ENCODE data around the gene CEMIP. TPM values are rescaled to one million over a fixed set of nuclear protein-coding genes. Genes with fewer than 3 reads are reported as not detected.
A peak's percentile ranks its signal among the peaks of the same experiment; 100 is the strongest.

The CEMIP gene
- total RNA-seq, 4 donors from 2014 or later = 0.21 to 1.4 (median 1.2) TPM; not detected in 1

DNA sequence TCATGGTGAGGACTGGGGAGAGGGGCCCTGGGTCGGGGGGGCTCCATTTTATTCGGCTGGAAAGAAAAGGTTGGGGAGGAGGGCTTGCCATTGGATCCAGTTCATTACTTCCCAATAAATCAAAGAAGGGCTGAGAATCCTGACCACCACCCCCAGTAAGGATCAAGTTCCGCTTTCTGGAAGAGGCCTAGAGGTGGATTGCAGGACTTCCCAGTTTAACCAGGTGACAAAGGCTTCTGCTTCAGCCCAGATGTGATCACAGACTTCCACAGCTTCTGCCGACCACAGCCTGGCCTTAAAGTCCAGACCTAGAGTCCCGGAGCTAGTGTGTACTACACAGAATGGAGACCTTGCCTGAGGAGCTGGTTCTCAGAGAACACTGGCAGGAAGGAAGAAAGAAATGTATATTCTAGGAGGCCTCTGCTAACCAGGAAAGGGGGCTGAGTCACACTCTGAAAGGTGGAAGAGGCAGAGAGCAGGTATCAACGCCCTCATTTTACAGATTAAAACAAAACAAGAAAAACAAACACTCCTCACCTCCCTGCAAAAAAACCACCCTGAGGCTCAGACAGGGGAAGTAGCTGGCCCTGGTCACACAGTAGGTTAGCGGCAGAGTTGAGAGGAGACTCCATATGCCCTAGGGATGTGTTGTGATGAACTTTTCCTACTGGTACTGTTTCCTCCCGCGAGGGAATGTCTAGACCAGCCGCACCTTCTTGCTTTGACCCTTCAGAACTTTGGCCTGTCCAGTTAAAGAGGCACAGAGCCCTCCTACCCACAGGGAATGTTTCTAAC lies 1.1 kb upstream of the CEMIP start:
- Histone ChIP-seq H3K36me3 (no peaks in the 10 kb centered on the region), H3K4me3 (no peak overlapping the region), H3K27me3 (peaks cover 0 to 51% of the 10 kb centered on the region in 2 donors), H3K27ac (no peak overlapping the region), H3K4me1 (peaks cover 0 to 35% (median 23%) of the 10 kb centered on the region in 4 donors), H3K9me3 (no peaks in the 10 kb centered on the region)
- DNase-seq (ENCODE audit: low spot score in 2 of 2) = no peak
- no peak for TF ChIP-seq EP300 (IDR thresholded peaks at IDR 0.05)
- TF ChIP-seq POLR2A (IDR thresholded peaks at IDR 0.05) = no peak
- TF ChIP-seq CTCF (IDR thresholded peaks at IDR 0.05) = no peak
- WGBS, 2 donors = 83 to 84% methylated on average over 10 of the region's 10 CpGs

GRCh38 chr15:80778621-80778963 lies 578 bp upstream of the CEMIP start:
- peak overlapping the region in 3 of 4 donors; percentile 35 to 53 (median 51) for H3K4me3 ChIP-seq
- 23 to 25% methylated on average over 6 to 7 of the region's 7 CpGs for WGBS, 2 donors
- peaks cover 0 to 51% of the 10 kb centered on the region in 2 donors for H3K27me3 ChIP-seq
- peaks cover 0 to 35% (median 23%) of the 10 kb centered on the region in 4 donors for H3K4me1 ChIP-seq
- no peaks in the 10 kb centered on the region for H3K36me3 ChIP-seq
- TF ChIP-seq POLR2A (IDR thresholded peaks at IDR 0.05) = no peak
- no peak for TF ChIP-seq CTCF (IDR thresholded peaks at IDR 0.05)
- no peak for TF ChIP-seq EP300 (IDR thresholded peaks at IDR 0.05)
- no peak overlapping the region for H3K27ac ChIP-seq
- H3K9me3 ChIP-seq = no peaks in the 10 kb centered on the region
- no peak for DNase-seq (ENCODE audit: low spot score in 2 of 2)

DNA sequence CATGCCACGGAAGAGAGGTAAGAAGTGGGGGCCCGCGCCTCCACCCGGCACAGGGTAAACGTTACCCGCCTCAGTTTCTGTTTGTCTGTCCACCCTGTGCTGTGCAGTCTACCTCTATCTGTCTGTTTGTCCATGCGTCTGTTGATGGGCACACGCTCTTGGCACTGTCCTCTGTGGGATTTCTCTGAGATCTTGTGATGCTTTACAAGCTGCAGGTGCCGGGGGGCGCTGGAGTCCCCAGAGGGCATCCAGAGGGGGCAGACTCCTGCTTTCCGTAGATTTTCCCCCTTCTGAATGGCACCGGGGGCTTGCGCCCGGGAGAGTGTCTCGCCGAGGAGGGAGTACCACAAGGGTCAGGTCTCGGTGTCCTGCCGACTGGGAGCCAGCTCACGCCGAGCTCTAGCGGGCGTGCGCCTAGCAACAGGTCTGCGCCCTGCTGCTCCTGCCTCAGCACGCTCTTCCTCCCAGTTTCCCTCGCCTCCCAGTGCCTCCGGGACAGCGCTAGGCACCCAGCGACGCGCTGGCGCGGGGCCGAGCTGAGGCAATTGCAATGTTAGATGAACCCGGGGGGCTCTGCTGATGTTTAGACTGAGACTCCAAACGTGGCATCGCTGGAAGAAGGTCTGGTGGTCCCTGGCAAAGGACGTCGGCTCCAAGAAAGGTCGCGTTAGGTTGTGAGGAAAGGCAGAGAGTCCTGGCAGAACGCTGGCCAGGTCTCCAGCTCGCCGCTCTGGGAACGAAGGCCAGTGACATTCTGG lies 667 bp downstream of the CEMIP start:
- Histone ChIP-seq H3K27ac (no peak overlapping the region), H3K4me3 (peak overlapping the region; percentile 29 to 53 (median 43)), H3K4me1 (peaks cover 0 to 35% (median 23%) of the 10 kb centered on the region in 4 donors), H3K9me3 (no peaks in the 10 kb centered on the region), H3K27me3 (peaks cover 0 to 51% of the 10 kb centered on the region in 2 donors), H3K36me3 (no peaks in the 10 kb centered on the region)
- no peak for TF ChIP-seq CTCF (IDR thresholded peaks at IDR 0.05)
- no peak for TF ChIP-seq EP300 (IDR thresholded peaks at IDR 0.05)
- TF ChIP-seq POLR2A (IDR thresholded peaks at IDR 0.05) = no peak
- no peak for DNase-seq (ENCODE audit: low spot score in 2 of 2)
- 3 to 4% methylated on average over 14 to 32 of the region's 45 CpGs for WGBS, 2 donors

DNA sequence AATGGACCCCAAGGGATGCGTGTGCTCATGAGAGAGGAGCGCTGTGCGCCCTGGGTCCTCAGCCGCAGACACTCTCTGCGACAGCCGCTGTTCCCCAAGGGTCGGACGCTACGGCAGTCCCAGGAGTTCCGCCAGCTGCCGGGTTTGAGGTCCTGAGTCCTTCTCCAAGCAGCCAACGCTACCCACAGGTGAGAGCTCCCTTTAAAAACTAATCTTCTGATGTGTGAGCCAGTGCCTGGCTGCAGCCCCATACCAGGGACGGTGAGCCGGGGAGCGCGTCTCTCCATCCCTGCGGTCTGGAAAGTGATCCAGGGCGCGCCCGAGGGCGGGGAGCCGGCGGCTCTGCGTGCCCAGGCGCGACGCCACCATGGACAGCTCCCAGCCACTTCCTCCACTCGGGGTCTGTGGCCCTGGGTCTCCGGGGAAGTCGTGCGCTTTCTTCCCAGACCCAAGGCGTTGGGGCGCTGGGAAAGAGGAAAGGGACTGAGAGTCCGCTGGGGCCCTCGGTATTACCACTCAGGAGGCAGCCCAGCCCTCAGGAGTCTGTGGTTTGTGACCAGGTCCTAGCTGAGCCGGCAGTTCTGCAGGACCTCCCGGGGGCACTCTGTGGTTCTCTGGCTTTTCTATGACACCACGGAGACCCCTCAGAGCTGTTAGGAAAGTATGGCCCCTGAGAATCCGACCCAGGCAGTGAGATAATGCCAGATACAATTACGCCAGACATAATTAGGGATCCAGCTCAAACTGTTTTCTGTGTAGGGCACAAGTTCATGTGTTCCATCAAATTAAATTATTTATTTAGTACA lies 1.4 kb downstream of the CEMIP start:
- Histone ChIP-seq H3K4me1 (peaks cover 0 to 35% (median 23%) of the 10 kb centered on the region in 4 donors), H3K36me3 (no peaks in the 10 kb centered on the region), H3K27ac (no peak overlapping the region), H3K4me3 (peak overlapping the region in 2 of 4 donors; percentile 35 to 53), H3K27me3 (peaks cover 0 to 51% of the 10 kb centered on the region in 2 donors), H3K9me3 (no peaks in the 10 kb centered on the region)
- TF ChIP-seq POLR2A (IDR thresholded peaks at IDR 0.05) (no peak), EP300 (IDR thresholded peaks at IDR 0.05) (no peak), CTCF (IDR thresholded peaks at IDR 0.05) (no peak)
- DNase-seq (ENCODE audit: low spot score in 2 of 2) = no peak
- 7 to 9% methylated on average over 29 to 38 of the region's 40 CpGs for WGBS, 2 donors
